ENCODE results near the gene RBPJ. TPM values are rescaled to one million over a fixed set of nuclear protein-coding genes. Genes with fewer than 3 reads are reported as not detected.

Gene RBPJ
- polyA plus RNA-seq (ENCODE audit: insufficient read depth in 1 of 5, insufficient read length in 5 of 5, low replicate concordance in 1 of 5), result 100 to 1,000 TPM in 3 of 5 donors, 10 to 100 TPM in 2; 68.4 to 137 (median 100) TPM
- long read RNA-seq, donor 1, full-length matches to known transcripts, result 29 of 36 reads
- long read RNA-seq, donor 1, partial matches to known transcripts, result 7 of 36 reads
- long read RNA-seq, donor 1, other reads (novel, unspliced or antisense), result 0 of 36 reads
- long read RNA-seq, donor 2, full-length matches to known transcripts, result 9 of 9 reads
- long read RNA-seq, donor 2, partial matches to known transcripts, result 0 of 9 reads
- long read RNA-seq, donor 2, other reads (novel, unspliced or antisense), result 0 of 9 reads
- long read RNA-seq, donor 3, full-length matches to known transcripts, result 9 of 9 reads
- long read RNA-seq, donor 3, partial matches to known transcripts, result 0 of 9 reads
- long read RNA-seq, donor 3, other reads (novel, unspliced or antisense), result 0 of 9 reads
- long read RNA-seq, donor 4, transcript RBPJ-204 (11 exons, 1,752 nt), result major isoform, 7 of 21 reads
- long read RNA-seq, donor 4, partial matches to known transcripts, result 10 of 21 reads
- long read RNA-seq, donor 4, other reads (novel, unspliced or antisense), result 0 of 21 reads
- long read RNA-seq, donor 5, full-length matches to known transcripts, result 21 of 48 reads
- long read RNA-seq, donor 5, partial matches to known transcripts, result 27 of 48 reads
- long read RNA-seq, donor 5, other reads (novel, unspliced or antisense), result 0 of 48 reads
- long read RNA-seq, donor 6, full-length matches to known transcripts, result 25 of 25 reads
- long read RNA-seq, donor 6, partial matches to known transcripts, result 0 of 25 reads
- long read RNA-seq, donor 6, other reads (novel, unspliced or antisense), result 0 of 25 reads
- long read RNA-seq, donor 7, full-length matches to known transcripts, result 16 of 16 reads
- long read RNA-seq, donor 7, partial matches to known transcripts, result 0 of 16 reads
- long read RNA-seq, donor 7, other reads (novel, unspliced or antisense), result 0 of 16 reads
- long read RNA-seq, donor 8, full-length matches to known transcripts, result 4 of 4 reads
- long read RNA-seq, donor 8, partial matches to known transcripts, result 0 of 4 reads
- long read RNA-seq, donor 8, other reads (novel, unspliced or antisense), result 0 of 4 reads

DNA sequence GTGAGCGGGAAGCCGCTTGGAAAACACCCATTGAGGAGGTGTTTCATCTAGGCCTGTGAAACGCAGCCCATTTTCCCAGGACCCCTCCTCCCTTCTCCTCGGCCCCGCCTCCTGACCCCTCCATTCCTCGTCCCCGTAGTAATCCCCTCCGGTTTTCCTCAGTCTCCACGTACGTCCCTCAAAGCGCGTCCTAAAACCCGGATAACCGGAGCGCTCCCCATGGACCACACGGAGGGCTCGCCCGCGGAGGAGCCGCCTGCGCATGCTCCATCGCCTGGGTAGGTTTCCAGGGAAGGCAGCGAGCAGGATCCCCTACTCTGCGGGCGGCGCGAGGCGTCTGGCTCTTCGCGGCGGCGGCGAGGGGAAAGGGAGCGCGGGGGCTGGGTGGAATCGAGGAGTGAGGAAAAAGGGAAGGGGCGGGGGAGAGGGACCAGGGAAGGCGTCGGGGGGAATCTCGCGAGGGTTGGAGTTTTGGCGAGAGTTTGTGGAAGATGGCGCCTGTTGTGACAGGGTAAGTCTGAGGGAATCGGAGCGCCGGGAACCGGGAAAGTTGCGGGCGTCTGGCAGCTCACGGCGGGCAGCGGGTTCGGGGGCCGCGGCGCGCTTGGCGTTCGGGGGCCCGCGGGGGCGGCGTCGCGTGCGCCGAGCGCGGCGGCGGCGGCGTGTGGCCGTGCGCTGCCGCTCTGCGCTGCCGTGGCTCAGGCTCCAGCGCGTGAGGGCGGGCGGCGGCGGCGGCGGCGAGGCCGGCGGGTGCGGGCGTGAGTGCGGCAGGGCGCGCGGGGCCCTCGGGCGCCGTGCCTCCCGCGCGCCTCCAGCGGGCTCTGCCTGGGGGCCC lies at the start of gene RBPJ:
TSS of gene RBPJ (plus strand) at position 477 of the 835 bp plus-strand sequence. CDS start at position 492, 15 bp downstream.
- peak; percentile 98 for DNase-seq

DNA sequence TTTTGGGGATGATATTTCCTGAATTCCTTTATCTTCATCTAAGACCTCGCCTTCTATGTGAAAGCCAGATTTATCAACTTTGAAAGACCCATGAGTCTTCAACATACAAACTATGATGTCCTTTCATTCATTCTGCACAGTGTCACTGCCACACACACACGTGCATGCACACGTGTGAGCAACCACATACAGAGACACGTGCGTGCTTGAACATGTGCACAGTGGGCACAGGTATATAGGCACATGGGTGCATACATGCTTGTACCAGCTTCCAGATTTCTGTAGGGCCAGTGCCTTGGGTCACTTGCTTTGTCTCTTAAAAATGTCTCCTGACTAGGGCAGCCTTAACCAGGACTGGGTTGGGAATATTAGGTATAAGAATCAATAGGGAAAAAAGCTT lies 49.1 kb upstream of the RBPJ start:
- no peak for DNase-seq

DNA sequence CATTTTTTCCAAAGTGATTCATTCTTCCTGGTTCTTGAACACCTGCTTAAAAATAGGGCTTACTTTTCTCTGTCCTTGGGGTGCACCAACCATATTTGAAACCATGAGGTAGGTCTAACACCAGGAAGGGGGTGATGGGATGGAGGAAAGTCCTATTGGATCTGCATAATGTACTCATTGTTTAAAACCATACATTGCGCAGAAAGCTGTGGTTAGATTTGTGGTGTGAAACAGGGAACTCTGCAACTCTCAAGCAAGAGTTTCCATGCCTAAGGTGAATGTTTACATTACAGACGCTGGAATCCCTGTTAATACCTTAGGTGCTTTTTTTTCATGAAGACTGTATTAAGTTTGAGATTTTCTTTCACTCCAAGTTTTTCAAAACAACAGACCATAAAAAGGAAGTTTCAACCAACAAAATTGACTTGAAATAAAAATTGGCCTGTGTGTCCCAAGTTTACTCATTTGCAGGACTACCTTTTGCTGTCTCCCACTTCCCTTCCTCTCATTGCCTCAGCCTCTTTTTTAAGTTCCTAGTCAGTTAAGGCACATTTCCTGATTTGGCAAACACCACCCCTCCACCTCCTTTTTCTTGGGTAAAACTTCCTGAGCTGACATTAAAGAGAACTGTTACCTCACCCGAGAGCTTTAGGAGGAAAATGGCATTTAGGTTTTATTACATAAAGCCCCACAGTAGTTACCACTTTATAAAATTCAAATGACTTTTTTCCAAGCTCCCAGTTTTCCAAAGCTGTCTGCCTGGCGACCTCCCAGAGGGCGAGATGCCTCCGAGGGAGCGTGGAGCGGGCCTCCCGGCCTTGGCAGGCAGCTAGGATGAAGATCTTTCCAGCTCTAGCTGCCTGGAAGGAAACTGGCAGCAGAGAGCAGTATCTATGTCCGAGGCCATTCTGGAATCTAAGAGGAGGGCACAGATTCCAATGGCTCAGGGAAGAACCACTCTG lies 47.9 kb upstream of the RBPJ start:
- no peak for DNase-seq

GRCh38 chr4:26273616-26273980 lies 47.2 kb upstream of the RBPJ start:
- no peak for DNase-seq

DNA sequence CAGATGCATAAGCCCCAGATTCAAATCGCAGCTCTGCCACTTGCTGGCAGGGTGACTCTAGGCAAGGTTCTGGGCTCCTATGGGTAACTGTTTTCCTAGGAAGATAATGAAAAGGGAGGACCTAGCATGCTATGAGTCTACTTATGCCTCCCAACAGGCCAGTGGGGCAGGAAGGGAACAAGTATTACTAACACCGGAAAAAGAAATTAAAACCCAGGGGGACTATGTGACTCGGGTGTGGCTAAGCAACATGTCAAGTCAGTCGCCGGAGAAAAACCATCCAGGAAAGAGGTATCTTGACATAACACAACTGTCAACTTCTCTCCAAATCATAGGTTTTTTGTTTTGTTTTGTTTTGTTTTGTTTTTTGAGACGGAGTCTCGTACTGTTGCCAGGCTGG lies 45.5 kb upstream of the RBPJ start:
- no peak for DNase-seq

- DNase-seq, result no peak
These were observed 41.4 kb upstream of the RBPJ start for GRCh38 chr4:26279446-26279845.

DNA sequence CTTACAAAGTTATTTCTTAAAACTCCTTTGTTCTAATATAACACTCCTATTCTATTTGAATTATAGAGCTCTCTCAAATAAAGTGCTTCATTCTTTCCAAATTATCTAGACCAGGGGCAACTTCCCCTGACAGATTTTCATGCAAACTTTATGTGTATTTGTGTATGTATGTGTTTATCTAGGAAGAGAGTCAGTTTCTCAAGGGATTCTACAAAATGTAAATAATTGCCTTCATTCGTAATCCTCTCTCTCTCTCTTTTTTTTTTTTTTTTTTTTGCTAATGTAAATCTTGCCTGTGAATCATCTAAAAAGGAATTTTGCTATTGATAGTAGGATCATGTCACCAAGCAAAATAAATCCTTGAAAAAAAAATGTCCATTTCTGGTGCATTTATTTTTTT lies 38.9 kb upstream of the RBPJ start:
- DNase-seq, result no peak

DNA sequence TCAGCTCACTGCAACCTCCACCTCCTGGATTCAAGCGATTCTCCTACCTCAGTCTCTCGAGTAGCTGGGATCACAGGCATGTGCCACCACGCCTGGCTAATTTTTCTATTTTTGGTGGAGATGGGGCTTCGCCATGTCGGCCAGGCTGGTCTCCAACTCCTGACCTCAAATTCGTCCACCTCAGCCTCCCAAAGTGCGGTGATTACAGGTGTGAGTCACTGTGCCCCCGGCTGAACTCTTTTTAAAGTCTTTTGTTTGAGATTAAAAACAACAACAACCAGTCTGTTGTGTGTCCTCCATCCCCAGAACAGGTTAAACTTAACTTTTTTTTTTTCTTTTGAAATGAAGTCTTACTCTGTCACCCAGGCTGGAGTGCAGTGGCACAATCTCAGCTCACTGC lies 36.3 kb upstream of the RBPJ start:
- no peak for DNase-seq

DNA sequence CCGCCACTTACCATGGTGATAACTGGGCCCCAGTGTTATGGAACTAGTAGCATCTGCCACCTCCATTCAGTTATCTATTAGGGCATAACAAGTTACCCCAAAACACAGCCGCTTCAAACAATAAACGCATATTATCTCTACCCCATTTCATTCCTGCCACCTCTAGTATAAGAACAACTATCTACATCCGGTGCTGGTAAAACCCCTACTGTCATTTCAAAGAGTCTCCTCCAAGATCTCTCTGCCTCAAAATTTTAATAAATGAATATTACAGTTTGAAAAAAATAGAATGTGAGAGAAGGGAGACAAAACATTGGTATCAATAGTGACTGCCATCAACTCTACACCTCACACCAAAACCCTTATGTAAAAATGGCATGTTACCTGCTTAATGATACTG lies 35.5 kb upstream of the RBPJ start:
- DNase-seq, result no peak

- DNase-seq, result no peak
These were observed 33.1 kb upstream of the RBPJ start for GRCh38 chr4:26287756-26288155.

DNA sequence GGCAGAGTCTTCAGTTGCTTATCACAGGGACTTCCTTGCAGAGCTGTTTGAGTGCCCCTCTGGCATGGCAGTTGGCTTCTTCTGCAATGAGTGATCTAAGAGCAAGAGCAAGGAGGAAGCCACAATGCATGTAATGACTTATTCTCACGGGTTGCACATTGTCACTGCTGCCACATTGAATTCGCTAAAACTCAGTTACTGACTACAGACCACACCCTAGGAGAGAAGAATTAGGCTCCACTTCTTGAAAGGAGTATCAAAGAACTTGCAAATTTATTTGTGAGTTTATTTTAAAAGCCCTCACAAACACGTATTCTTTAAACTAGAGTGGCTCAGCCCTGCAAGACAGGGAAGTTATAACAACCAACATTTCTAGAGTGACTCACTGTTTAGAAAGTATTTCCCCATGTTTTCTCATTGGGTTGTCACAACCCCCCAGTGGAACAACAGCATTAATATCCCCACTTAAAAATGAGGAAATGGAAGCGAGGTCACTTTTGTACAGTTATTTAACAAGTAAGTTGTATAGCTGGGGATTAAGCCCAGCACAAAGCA lies 32.4 kb upstream of the RBPJ start:
- DNase-seq, result no peak

GRCh38 chr4:26289401-26289800 lies 31.4 kb upstream of the RBPJ start:
- DNase-seq, result no peak

DNA sequence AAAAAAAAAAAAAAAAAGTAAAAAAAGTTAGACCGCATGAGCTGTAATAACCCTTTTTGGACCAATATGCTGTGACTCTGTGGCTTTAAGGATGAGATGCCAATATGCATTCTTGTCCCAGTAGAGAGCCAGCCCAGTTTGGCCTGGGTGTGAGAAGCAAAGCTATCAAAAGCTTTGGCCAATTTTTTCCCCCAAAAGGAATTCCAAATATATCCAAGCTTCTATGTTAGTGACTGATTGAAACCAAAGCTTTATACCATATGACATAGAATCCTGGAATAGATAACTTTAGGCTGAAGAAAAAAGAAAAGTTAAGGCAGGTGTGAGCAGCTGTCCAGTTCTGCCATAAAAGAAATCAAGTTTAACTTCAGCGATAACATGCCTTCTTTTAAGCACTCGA lies 30.5 kb upstream of the RBPJ start:
- peak in 1 of 2 donors; percentile 24 for DNase-seq

DNA sequence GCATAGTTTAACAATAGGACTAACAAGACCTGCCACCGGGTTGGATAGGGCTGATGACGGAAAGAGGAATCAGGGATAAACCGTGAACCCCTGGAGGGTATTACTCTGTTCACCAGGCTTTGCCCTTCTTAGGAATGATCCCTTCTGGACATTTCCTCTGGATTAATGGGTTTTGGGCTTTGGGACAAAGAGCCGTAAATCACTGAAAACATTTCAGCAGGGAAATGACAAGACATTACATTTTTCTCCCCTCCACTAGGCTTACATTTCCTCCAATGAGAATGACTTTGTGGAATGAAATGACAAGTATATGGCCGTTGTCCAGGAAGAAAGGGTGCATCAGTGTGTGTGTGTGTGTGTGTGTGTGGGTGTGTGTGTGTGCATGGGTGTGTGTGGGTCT lies 25.9 kb upstream of the RBPJ start:
- no peak for DNase-seq

- DNase-seq, result no peak
These were observed 24.8 kb upstream of the RBPJ start for GRCh38 chr4:26296021-26296420.

DNA sequence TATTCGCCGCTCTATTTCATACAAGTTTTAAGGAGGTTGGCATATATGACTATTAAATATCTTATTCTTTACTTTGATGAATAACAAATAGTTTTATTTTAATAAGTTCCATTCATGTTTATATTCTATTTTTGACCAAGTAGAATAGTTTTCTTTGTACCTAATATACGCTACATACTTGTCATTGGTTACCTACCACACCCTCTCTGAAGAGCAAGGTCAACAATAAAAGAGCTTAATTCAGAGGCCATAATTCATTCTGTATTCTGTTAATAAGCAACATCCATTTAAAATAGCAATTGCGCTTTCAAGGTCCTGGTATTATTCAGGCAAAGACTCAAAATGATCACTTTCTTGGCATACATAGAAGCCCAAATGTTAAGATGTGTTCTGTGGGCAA lies 24.3 kb upstream of the RBPJ start:
- DNase-seq, result no peak

DNA sequence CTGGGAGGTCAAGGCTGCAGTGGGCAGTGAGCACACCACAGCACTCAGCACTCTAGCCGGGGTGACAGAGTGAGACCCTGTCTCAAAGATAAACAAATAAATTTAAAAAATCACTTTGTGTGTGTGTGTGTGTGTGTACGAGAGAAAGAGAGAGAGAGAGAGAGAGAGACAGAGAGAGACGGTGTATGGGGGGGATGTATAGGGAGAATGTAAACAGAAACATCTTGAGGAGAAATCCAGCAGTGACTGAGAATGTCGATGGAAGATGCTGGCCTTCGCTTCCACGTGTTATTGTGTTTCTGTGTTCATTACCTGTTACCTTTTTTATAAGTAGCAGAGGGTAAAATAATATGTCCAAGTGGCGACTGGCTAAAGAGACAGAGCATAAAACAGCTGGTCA lies 23.6 kb upstream of the RBPJ start:
- no peak for DNase-seq

DNA sequence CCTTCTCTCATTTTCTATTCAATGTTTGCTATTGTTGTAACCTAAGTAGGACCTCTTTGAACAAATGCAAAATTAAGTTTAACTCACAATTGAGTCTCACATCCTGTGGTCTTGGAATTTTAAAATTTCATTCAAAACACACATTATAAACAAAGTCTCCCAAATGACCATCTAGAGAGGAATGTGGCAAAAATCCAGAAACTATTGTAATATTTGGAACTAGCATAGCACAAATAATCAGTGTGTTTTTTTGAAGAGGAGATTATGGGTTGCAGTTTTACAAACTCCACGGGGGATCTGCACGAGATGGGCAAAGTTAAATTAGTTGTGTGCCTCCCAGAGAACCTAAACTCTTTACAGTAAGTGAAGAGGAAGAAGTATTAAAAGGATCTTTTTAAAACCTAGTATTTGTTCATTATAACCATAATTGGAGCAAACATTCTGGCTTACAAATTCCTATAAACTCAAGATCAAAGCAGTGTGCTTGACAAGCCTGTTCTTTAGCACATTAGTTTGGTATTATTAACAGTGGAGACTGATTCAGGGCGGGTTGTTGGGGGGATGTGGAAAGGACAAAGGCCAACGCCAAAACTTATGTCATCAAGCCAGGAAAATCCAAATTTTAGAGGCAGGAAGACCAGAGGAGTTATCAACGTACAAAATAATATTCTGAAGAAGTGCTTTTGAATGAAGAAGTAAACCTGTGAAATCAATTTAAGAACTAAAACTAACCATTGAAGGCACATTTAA lies 22.4 kb upstream of the RBPJ start:
- DNase-seq, result peak; percentile 51

- DNase-seq, result no peak
These were observed 21.4 kb upstream of the RBPJ start for GRCh38 chr4:26299254-26299882.
